Gastroesophageal sphincter (tissue), 4 donors: Measurements from ENCODE around the gene SCNN1A. TPM values are rescaled to one million over a fixed set of nuclear protein-coding genes. Genes with fewer than 3 reads are reported as not detected.
A peak's percentile ranks its signal among the peaks of the same experiment; 100 is the strongest.

Source experiments
- ATAC-seq: fragments of 150-250 bp; one replicate; pipeline ENCODE4 v1.9.1; 2016; ENCODE audit warnings: mild to moderate bottlenecking, moderate library complexity
- H3K27ac ChIP-seq, 4 donors: fragments of 200-600 bp; sonication (generic) in 3 of 4; 1 replicate in 3 of 4; 2 replicates in 1 of 4; pipeline ENCODE4 v1.5.1; 2016 to 2019
- H3K27me3 ChIP-seq: fragments of 200-600 bp; sonication (generic); one replicate; pipeline ENCODE4 v1.5.1; 2019
- H3K36me3 ChIP-seq, 2 donors: fragments of 200-600 bp; sonication (generic); one replicate each; pipeline ENCODE4 v1.5.1; 2019; ENCODE audit warnings: control low read depth in 1 of 2
- H3K4me1 ChIP-seq, 3 donors: fragments of 200-600 bp; sonication (generic); 1 replicate in 2 of 3; 2 replicates in 1 of 3; pipeline ENCODE4 v1.5.1; 2016 to 2019; ENCODE audit warnings: control low read depth in 2 of 3
- H3K4me3 ChIP-seq, 2 donors: fragments of 200-600 bp; sonication (generic); one replicate each; pipeline ENCODE4 v1.5.1; 2019; ENCODE audit warnings: mild to moderate bottlenecking in 1 of 2, moderate library complexity in 1 of 2
- H3K9me3 ChIP-seq, 3 donors: fragments of 200-600 bp; sonication (generic); one replicate each; pipeline ENCODE4 v1.5.1; 2017 to 2019; ENCODE audit warnings: control low read depth in 2 of 3
- CTCF ChIP-seq, 4 experiments: fragments of 200-600 bp in 2 of 4; fragments of 450-650 bp in 2 of 4; sonication (generic) in 1 of 4; IDR thresholded peaks; one replicate each; pipeline ENCODE4 v1.5.1; 2017 to 2019; ENCODE audit warnings: antibody characterized with exemption in 4 of 4, mild to moderate bottlenecking in 2 of 4, moderate library complexity in 2 of 4
- EP300 ChIP-seq: sonication (generic); formaldehyde crosslinking; IDR thresholded peaks from one replicate; pipeline ENCODE4 v1.6.1; 2017; ENCODE audit warnings: antibody characterized with exemption, mild to moderate bottlenecking
- POLR2A ChIP-seq, 2 donors: fragments of 450-650 bp; IDR thresholded peaks; one replicate each; pipeline ENCODE4 v1.6.1; 2017; ENCODE audit warnings: antibody characterized with exemption in 2 of 2, mild to moderate bottlenecking in 2 of 2, moderate library complexity in 1 of 2
- POLR2AphosphoS5 ChIP-seq: sonication (generic); formaldehyde crosslinking; IDR thresholded peaks from one replicate; pipeline ENCODE4 v1.6.1; 2017; ENCODE audit warnings: antibody characterized with exemption
- WGBS, 2 donors: methylation state at CpG; one replicate each; pipeline ENCODE4 v1.1.5; 2018; ENCODE audit warnings: low coverage in 1 of 2; 5-methylcytosine and 5-hydroxymethylcytosine counted together
- total RNA-seq, 4 donors: library from RNA; depleted of rRNA; stranded (reverse); fragments of >200 nt; gene quantifications; one replicate each; pipeline ENCODE4 v1.1.0, GENCODE V29; 2016

The SCNN1A gene
- total RNA-seq, 4 donors from 2014 or later: 0.62 to 19.9 (median 5.2) TPM; not detected in 1

GRCh38 chr12:6384499-6385436 is 9.4 kb upstream of the SCNN1A start:
- Histone ChIP-seq H3K27ac (peak overlapping the region; percentile 68 to 97 (median 96)), H3K4me3 (peak overlapping the region; percentile 57 to 90), H3K4me1 (peaks cover 0 to 71% (median 23%) of the 10 kb centered on the region in 3 donors), H3K27me3 (no peaks in the 10 kb centered on the region), H3K9me3 (no peaks in the 10 kb centered on the region), H3K36me3 (peaks cover 0 to 40% of the 10 kb centered on the region in 2 donors)
- 71% methylated on average over 6 of the region's 36 CpGs; no CpG with 5 or more reads in 1 of the 2 donors for WGBS, 2 donors
- no peak for TF ChIP-seq CTCF (IDR thresholded peaks at IDR 0.05)
- TF ChIP-seq POLR2A (IDR thresholded peaks at IDR 0.05): no peak
- TF ChIP-seq POLR2AphosphoS5: no peak
- TF ChIP-seq EP300: no peak
- no peak for ATAC-seq

- Histone ChIP-seq H3K4me1 (peaks cover 0 to 80% (median 23%) of the 10 kb centered on the region in 3 donors), H3K36me3 (peaks cover 0 to 31% of the 10 kb centered on the region in 2 donors), H3K27me3 (no peaks in the 10 kb centered on the region), H3K4me3 (peak within 1 kb of the TSS; percentile 57 to 90), H3K27ac (peak within 1 kb of the TSS; percentile 81 to 97 (median 96)), H3K9me3 (no peaks in the 10 kb centered on the region)
- WGBS, 2 donors: 0 to 4% methylated on average over 5 to 10 of the region's 62 CpGs
- ATAC-seq: peak; percentile 98
- TF ChIP-seq EP300 (peak; percentile 21), CTCF (IDR thresholded peaks at IDR 0.05) (peak in 1 of 4 experiments; percentile 45), POLR2AphosphoS5 (peak; percentile 92), POLR2A (IDR thresholded peaks at IDR 0.05) (peak; percentile 73 to 82)
Measured at GRCh38 chr12:6383572-6384498, 8.5 kb upstream of the SCNN1A start, which contains the start of gene LTBR. TSS of gene LTBR (plus strand) at chr12:6384162. CDS start at chr12:6384359, 197 bp downstream.

GRCh38 chr12:6382982-6383381 is 7.6 kb upstream of the SCNN1A start:
- 85 to 100% methylated on average over 1 to 5 of the region's 6 CpGs for WGBS, 2 donors
- TF ChIP-seq EP300: no peak
- TF ChIP-seq POLR2AphosphoS5: no peak
- TF ChIP-seq CTCF (IDR thresholded peaks at IDR 0.05): no peak
- H3K36me3 ChIP-seq: peaks cover 0 to 23% of the 10 kb centered on the region in 2 donors
- no peaks in the 10 kb centered on the region for H3K9me3 ChIP-seq
- H3K4me1 ChIP-seq: peaks cover 0 to 83% (median 23%) of the 10 kb centered on the region in 3 donors
- no peak for ATAC-seq
- H3K27me3 ChIP-seq: no peaks in the 10 kb centered on the region
- H3K27ac ChIP-seq: peak overlapping the region; percentile 81 to 97 (median 96)
- H3K4me3 ChIP-seq: peak overlapping the region in 1 of 2 donors; percentile 90

- Histone ChIP-seq H3K4me3 (no peak overlapping the region), H3K36me3 (peaks cover 0 to 17% of the 10 kb centered on the region in 2 donors), H3K27me3 (no peaks in the 10 kb centered on the region), H3K4me1 (peaks cover 1 to 83% (median 28%) of the 10 kb centered on the region in 3 donors), H3K27ac (peak overlapping the region in 3 of 4 donors; percentile 94 to 97 (median 97)), H3K9me3 (no peaks in the 10 kb centered on the region)
- 71 to 80% methylated on average over 6 to 7 of the region's 7 CpGs for WGBS, 2 donors
- TF ChIP-seq CTCF (IDR thresholded peaks at IDR 0.05) (no peak), EP300 (no peak), POLR2A (IDR thresholded peaks at IDR 0.05) (no peak), POLR2AphosphoS5 (no peak)
- no peak for ATAC-seq
Measured at GRCh38 chr12:6382371-6382770, 7.0 kb upstream of the SCNN1A start.
